Mesothelial cell of epicardium (in vitro differentiated cells): ENCODE measurements around the gene RASD2. TPM values are rescaled to one million over a fixed set of nuclear protein-coding genes. Genes with fewer than 3 reads are reported as not detected.
"Not testable (repeated sequence)": the region's sequence is repeated elsewhere in the genome, so short reads cannot be mapped to it uniquely, and the experiment has no call there.

Experiments used
- DNase-seq, 2 experiments: peaks; one replicate each; pipeline ENCODE4 v3.0.0; 2021; ENCODE audit warnings: low spot score in 2 of 2; ENCODE audit not compliant: unreplicated experiment in 2 of 2
- H3K27ac Mint-ChIP-seq: 2 replicates; pipeline ENCODE4 v1.8.0; 2021; ENCODE audit warnings: mixed read lengths
- H3K27me3 Mint-ChIP-seq: 2 replicates; pipeline ENCODE4 v1.8.0; 2021; ENCODE audit warnings: low read depth, mixed read lengths
- H3K36me3 Mint-ChIP-seq: 2 replicates; pipeline ENCODE4 v1.8.0; 2021; ENCODE audit warnings: mixed read lengths
- H3K4me1 Mint-ChIP-seq: 2 replicates; pipeline ENCODE4 v1.8.0; 2021; ENCODE audit warnings: mixed read lengths
- H3K4me3 Mint-ChIP-seq: 2 replicates; pipeline ENCODE4 v1.8.0; 2021; ENCODE audit warnings: mild to moderate bottlenecking, moderate library complexity, mixed read lengths
- H3K9me3 Mint-ChIP-seq: 2 replicates; pipeline ENCODE4 v1.8.0; 2021; ENCODE audit warnings: mixed read lengths
- total RNA-seq: library from RNA; stranded (reverse); gene quantifications from 3 replicates; pipeline ENCODE4 v1.2.1, GENCODE V29; 2021
- TF ChIP-seq, protein P1 (sequence below): fragments of 200-600 bp; sonication (generic); IDR thresholded peaks from one replicate; pipeline ENCODE4 v1.5.0; 2021; ENCODE audit warnings: antibody characterized with exemption; ENCODE audit not compliant: unreplicated experiment

The RASD2 gene
- total RNA-seq, 1 donor from 2014 or later = not detected

- no peak for DNase-seq
- H3K27me3 Mint-ChIP-seq = peaks cover 4% of the 10 kb centered on the region
- no peak overlapping the region for H3K4me3 Mint-ChIP-seq
- H3K4me1 Mint-ChIP-seq = peaks cover 13% of the 10 kb centered on the region
- H3K9me3 Mint-ChIP-seq = no peaks in the 10 kb centered on the region
- no peak overlapping the region for H3K27ac Mint-ChIP-seq
- TF ChIP-seq, protein P1, sequence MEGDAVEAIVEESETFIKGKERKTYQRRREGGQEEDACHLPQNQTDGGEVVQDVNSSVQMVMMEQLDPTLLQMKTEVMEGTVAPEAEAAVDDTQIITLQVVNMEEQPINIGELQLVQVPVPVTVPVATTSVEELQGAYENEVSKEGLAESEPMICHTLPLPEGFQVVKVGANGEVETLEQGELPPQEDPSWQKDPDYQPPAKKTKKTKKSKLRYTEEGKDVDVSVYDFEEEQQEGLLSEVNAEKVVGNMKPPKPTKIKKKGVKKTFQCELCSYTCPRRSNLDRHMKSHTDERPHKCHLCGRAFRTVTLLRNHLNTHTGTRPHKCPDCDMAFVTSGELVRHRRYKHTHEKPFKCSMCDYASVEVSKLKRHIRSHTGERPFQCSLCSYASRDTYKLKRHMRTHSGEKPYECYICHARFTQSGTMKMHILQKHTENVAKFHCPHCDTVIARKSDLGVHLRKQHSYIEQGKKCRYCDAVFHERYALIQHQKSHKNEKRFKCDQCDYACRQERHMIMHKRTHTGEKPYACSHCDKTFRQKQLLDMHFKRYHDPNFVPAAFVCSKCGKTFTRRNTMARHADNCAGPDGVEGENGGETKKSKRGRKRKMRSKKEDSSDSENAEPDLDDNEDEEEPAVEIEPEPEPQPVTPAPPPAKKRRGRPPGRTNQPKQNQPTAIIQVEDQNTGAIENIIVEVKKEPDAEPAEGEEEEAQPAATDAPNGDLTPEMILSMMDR = no peak
- H3K36me3 Mint-ChIP-seq = no peaks in the 10 kb centered on the region
These were observed 30.7 kb upstream of the RASD2 start for GRCh38 chr22:35509960-35510359.

GRCh38 chr22:35510481-35510934 is 30.1 kb upstream of the RASD2 start:
- Mint-ChIP-seq H3K27me3 (peaks cover 4% of the 10 kb centered on the region), H3K36me3 (no peaks in the 10 kb centered on the region), H3K4me1 (peaks cover 13% of the 10 kb centered on the region), H3K27ac (peak overlapping the region; percentile 23), H3K9me3 (no peaks in the 10 kb centered on the region), H3K4me3 (no peak overlapping the region)
- DNase-seq = no peak
- TF ChIP-seq, protein P1 = no peak

- no peak for DNase-seq
- no peak overlapping the region for H3K4me3 Mint-ChIP-seq
- peaks cover 5% of the 10 kb centered on the region for H3K27me3 Mint-ChIP-seq
- H3K9me3 Mint-ChIP-seq = no peaks in the 10 kb centered on the region
- TF ChIP-seq, protein P1 = no peak
- peak overlapping the region; percentile 23 for H3K27ac Mint-ChIP-seq
- H3K4me1 Mint-ChIP-seq = peaks cover 13% of the 10 kb centered on the region
- H3K36me3 Mint-ChIP-seq = no peaks in the 10 kb centered on the region
These were observed 29.7 kb upstream of the RASD2 start for GRCh38 chr22:35510951-35511350.

DNA sequence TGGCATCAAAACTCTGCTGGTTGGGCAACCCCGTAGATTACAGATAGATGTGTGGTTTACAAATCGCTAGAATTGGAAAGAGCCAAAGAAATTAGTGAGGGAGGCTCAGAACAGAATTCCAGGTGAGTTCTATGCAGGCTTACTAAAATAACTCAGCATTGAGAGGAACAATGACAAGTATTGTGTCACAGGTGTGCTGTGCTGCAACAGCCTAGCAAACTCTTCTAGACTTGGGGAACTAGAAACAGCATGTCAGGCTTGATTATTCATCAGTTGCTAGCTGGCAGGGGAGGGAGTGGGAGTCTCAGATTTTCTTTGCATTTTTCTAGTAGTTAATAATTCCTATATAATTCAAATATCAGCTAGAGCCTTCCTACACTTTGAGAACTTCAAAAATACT is 26.3 kb upstream of the RASD2 start:
- Mint-ChIP-seq H3K36me3 (no peaks in the 10 kb centered on the region), H3K27me3 (peaks cover 15% of the 10 kb centered on the region), H3K9me3 (no peaks in the 10 kb centered on the region), H3K27ac (no peak overlapping the region), H3K4me3 (no peak overlapping the region), H3K4me1 (peaks cover 13% of the 10 kb centered on the region)
- DNase-seq = no peak
- TF ChIP-seq, protein P1 = no peak

DNA sequence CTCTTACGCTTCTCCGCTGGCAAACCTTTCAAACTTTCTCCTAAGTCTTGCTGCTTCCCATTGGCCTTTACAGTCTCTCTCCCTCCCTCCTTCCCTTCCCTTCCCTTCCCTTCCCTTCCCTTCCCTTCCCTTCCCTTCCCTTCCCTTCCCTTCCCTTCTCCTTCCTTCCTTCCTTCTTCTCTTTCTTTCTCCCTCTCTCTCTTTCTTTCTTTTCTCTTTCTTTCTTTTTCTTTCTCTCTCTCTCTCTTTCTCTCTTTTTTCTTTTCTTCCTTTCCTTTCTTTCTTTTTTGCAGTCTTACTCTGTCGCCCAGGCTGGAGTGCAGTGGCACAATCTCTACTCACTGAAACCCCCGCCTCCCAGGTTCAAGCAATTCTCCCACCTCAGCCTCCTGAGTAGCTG is 24.7 kb upstream of the RASD2 start:
- H3K36me3 Mint-ChIP-seq, H3K4me3 Mint-ChIP-seq, H3K4me1 Mint-ChIP-seq, DNase-seq, H3K9me3 Mint-ChIP-seq, H3K27ac Mint-ChIP-seq: not testable (repeated sequence)
- H3K27me3 Mint-ChIP-seq = peaks cover 15% of the 10 kb centered on the region

- Mint-ChIP-seq H3K27ac (no peak overlapping the region), H3K4me3 (no peak overlapping the region), H3K9me3 (no peaks in the 10 kb centered on the region), H3K4me1 (no peaks in the 10 kb centered on the region), H3K36me3 (no peaks in the 10 kb centered on the region), H3K27me3 (peaks cover 15% of the 10 kb centered on the region)
- TF ChIP-seq, protein P1 = no peak
- no peak for DNase-seq
These were observed 23.9 kb upstream of the RASD2 start for GRCh38 chr22:35516723-35517122.
